Endothelial cell (in vitro differentiated cells): ENCODE data around the gene LPIN1. TPM values are rescaled to one million over a fixed set of nuclear protein-coding genes. Genes with fewer than 3 reads are reported as not detected.
A peak's percentile ranks its signal among the peaks of the same experiment; 100 is the strongest.

Experiments
- DNase-seq: peaks from one replicate; pipeline ENCODE4 v3.0.0; 2021; ENCODE audit warnings: low spot score
- H3K27ac Mint-ChIP-seq: one replicate; pipeline ENCODE4 v1.8.0; 2021; ENCODE audit warnings: mixed read lengths, inconsistent platforms; ENCODE audit not compliant: unreplicated experiment
- H3K27me3 Mint-ChIP-seq: one replicate; pipeline ENCODE4 v1.8.0; 2021; ENCODE audit warnings: mild to moderate bottlenecking, moderate library complexity, mixed read lengths, inconsistent platforms; ENCODE audit not compliant: unreplicated experiment
- H3K36me3 Mint-ChIP-seq: one replicate; pipeline ENCODE4 v1.8.0; 2021; ENCODE audit warnings: mild to moderate bottlenecking, low read depth, mixed read lengths, inconsistent platforms; ENCODE audit not compliant: unreplicated experiment
- H3K4me1 Mint-ChIP-seq: one replicate; pipeline ENCODE4 v1.8.0; 2021; ENCODE audit warnings: mild to moderate bottlenecking, mixed read lengths, inconsistent platforms; ENCODE audit not compliant: unreplicated experiment
- H3K4me3 Mint-ChIP-seq: one replicate; pipeline ENCODE4 v1.8.0; 2021; ENCODE audit warnings: mild to moderate bottlenecking, mixed read lengths, inconsistent platforms; ENCODE audit not compliant: unreplicated experiment
- H3K9me3 Mint-ChIP-seq: one replicate; pipeline ENCODE4 v1.8.0; 2021; ENCODE audit warnings: mixed read lengths, inconsistent platforms; ENCODE audit not compliant: unreplicated experiment
- total RNA-seq: library from RNA; stranded (reverse); fragmentation: NEBNext Ultra II Directional; extraction: Animal tissue kit (Norgen Biotek cat#: 25700); gene quantifications from one replicate; pipeline ENCODE4 v1.2.1, GENCODE V29; 2021; ENCODE audit not compliant: unreplicated experiment
- TF ChIP-seq, protein P1 (sequence below): fragments of 200-600 bp; sonication (generic); IDR thresholded peaks from one replicate; pipeline ENCODE4 v1.5.0; 2021; ENCODE audit warnings: antibody characterized with exemption; ENCODE audit not compliant: unreplicated experiment

The LPIN1 gene
- total RNA-seq, 1 donor from 2014 or later = 16.4 TPM

DNA sequence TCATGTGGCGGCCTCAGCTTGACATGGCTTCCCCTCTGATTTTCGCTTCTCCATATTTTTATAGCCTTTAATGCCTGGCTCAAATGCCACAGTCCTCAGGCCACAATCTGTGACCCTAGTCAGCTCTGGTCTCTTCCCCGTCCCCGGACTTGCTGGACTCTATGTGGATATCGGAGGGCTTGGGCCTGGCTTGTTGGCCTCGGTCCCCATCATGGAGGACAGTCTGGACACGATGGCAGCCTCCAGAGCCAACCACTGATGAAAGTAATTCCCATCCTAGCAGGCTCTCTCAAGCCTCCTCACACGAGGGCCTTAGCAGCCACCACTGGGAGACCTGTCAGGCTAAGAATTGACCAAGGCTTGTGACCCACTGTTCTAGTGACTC lies 61.6 kb downstream of the LPIN1 start:
- DNase-seq = no peak
- no peak overlapping the region for H3K27ac Mint-ChIP-seq
- peaks cover 3% of the 10 kb centered on the region for H3K27me3 Mint-ChIP-seq
- peaks cover 45% of the 10 kb centered on the region for H3K36me3 Mint-ChIP-seq
- H3K9me3 Mint-ChIP-seq = peaks cover 4% of the 10 kb centered on the region
- TF ChIP-seq, protein P1, sequence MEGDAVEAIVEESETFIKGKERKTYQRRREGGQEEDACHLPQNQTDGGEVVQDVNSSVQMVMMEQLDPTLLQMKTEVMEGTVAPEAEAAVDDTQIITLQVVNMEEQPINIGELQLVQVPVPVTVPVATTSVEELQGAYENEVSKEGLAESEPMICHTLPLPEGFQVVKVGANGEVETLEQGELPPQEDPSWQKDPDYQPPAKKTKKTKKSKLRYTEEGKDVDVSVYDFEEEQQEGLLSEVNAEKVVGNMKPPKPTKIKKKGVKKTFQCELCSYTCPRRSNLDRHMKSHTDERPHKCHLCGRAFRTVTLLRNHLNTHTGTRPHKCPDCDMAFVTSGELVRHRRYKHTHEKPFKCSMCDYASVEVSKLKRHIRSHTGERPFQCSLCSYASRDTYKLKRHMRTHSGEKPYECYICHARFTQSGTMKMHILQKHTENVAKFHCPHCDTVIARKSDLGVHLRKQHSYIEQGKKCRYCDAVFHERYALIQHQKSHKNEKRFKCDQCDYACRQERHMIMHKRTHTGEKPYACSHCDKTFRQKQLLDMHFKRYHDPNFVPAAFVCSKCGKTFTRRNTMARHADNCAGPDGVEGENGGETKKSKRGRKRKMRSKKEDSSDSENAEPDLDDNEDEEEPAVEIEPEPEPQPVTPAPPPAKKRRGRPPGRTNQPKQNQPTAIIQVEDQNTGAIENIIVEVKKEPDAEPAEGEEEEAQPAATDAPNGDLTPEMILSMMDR = no peak
- no peaks in the 10 kb centered on the region for H3K4me1 Mint-ChIP-seq
- peak overlapping the region; percentile 24 for H3K4me3 Mint-ChIP-seq

DNA sequence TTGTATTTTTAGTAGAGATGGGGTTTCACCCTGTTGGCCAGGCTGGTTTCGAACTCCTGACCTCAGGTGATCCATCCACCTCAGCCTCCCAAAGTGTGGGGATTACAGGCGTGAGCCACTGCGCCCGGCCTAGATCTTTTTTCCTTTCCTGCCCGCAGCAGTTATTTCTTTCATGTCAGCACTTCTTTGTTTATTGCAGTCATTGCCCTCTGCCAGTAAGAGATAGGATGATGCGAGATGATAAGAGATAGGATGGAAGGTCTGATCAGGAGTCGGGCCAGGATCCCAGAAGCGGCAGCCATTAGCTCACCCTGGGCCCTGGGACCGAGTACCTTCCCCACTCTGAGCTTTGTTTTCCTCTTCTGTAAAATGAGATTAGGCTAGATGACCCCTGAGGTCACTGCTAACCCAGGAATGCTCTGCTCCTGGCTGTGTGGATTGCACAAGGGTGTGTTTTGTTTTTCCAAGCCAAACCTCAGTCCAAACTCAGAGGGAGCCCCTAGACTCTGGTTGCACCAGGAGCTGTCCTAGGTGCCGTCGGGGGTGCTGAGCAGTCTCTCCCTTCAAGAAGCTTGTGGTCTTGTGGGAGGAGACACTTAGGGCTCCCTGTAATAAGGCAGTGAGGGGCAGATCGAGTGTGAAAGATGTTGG lies 63.3 kb downstream of the LPIN1 start:
- H3K4me3 Mint-ChIP-seq = no peak overlapping the region
- no peak for DNase-seq
- H3K9me3 Mint-ChIP-seq = peaks cover 4% of the 10 kb centered on the region
- H3K4me1 Mint-ChIP-seq = no peaks in the 10 kb centered on the region
- TF ChIP-seq, protein P1 = no peak
- H3K36me3 Mint-ChIP-seq = peaks cover 49% of the 10 kb centered on the region
- peaks cover 3% of the 10 kb centered on the region for H3K27me3 Mint-ChIP-seq
- H3K27ac Mint-ChIP-seq = no peak overlapping the region

DNA sequence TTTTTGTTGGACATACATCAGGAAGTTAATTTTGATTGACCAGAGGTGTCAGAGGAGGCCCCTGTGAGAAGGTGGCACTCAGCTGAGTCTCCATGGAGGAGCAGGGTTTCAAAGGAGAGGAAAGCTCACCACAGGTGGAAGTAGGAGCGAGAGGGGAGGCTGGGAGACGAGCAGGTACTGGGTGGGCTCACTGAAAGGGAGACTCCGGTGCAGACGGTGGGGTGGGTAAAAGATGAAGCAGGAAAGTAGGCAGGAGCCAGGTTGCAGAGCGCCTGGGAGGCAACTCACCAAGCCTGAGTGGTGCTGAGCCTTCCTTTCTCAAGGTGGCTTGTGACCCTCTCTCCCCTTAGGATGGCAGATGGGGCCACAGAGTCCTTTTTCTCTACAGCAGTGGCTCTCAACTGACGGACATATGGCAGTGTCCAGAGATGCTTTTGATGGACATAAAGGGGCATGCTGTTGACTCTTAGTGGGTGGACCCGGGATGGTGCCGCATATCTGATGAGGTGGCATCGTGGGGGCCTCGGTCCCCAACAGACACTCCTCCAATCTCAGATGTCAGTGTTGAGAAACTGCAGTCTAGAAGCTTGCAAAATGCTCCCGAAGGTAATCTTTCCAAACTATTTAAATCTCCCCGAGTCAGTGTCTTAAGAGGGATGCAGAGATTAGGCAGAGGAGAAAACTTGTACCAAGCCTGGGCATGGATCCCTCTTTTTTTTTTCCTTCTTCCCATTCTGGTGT lies 64.0 kb downstream of the LPIN1 start:
- Mint-ChIP-seq H3K9me3 (peaks cover 4% of the 10 kb centered on the region), H3K27me3 (peaks cover 3% of the 10 kb centered on the region), H3K36me3 (peaks cover 47% of the 10 kb centered on the region), H3K27ac (no peak overlapping the region), H3K4me1 (no peaks in the 10 kb centered on the region), H3K4me3 (no peak overlapping the region)
- TF ChIP-seq, protein P1 = no peak
- no peak for DNase-seq

DNA sequence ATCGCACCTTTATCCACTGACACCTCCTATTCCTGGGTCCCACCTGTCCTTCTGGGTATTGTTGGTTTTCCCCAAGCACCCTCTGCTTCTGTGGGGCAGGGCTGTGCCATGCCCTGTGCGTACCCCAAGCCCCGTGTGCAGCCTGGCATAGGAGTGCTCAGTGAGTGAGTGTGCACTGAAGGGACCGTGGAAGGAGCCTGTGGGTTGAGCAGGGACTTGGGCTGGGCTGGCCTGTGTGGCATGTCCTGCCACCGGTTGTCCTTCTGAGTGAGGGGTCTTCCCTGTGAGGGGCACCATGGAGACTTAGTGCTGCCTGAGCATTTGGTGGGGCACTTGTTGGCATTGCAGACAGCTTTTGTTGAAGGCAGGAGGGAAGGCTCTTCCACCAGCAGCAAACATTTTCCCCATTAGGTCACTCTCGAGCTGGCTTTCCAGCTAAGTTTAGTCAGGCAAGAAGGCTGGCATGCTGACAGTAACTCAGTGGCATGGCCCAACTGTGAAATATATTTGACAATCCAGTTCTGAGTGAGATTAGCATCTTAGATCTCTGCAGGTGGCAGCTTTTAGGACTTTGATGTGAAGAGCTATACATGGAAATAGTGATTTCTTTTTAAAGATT lies 64.7 kb downstream of the LPIN1 start:
- Mint-ChIP-seq H3K27ac (no peak overlapping the region), H3K9me3 (peaks cover 4% of the 10 kb centered on the region)
- TF ChIP-seq, protein P1 = no peak

More for the DNA sequence above, 64.7 kb downstream of the LPIN1 start:
- no peak overlapping the region for H3K4me3 Mint-ChIP-seq
- H3K27me3 Mint-ChIP-seq = peaks cover 3% of the 10 kb centered on the region
- DNase-seq = no peak
- H3K4me1 Mint-ChIP-seq = no peaks in the 10 kb centered on the region
- peaks cover 50% of the 10 kb centered on the region for H3K36me3 Mint-ChIP-seq
